Measurements from ENCODE around the gene GSTA2.
"Not testable (repeated sequence)": the region's sequence is repeated elsewhere in the genome, so short reads cannot be mapped to it uniquely, and the experiment has no call there.

Gene GSTA2

DNA sequence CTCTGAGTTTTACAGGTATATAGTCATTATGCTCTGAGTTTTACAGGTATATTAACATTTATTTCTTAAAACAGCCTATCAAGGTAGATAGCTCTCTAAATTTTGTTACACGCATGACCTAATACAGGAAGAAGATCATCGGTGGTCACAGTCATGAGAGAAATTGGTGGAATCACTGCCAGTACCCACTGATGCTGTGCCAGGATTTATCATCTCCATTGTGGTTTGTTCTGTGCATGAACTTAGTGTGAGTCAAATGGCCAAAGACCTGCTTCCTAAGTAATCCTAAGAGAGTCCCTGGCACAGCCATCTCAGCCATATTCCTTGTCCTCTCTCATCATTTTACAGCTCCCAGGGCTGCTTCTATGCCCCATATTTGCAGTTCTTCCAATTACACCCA, 10.1 kb downstream of the GSTA2 start:
- not testable (repeated sequence) for H2BK15ac ChIP-seq (ENCODE audit: low read length); H3K27me3 ChIP-seq (ENCODE audit: control insufficient read depth in 3 of 3, insufficient read depth in 3 of 3, low read depth in 1 of 3, low read length in 3 of 3); H3K79me1 ChIP-seq (ENCODE audit: low read depth, low read length); DNase-seq (ENCODE audit: low spot score); H3K4me1 ChIP-seq (ENCODE audit: control insufficient read depth in 2 of 2, insufficient read depth in 1 of 2, low read depth in 1 of 2, low read length in 2 of 2); H4K91ac ChIP-seq (ENCODE audit: low read depth, low read length, poor library complexity); H3K36me3 ChIP-seq (replicated peaks in 1 of 2; ENCODE audit: control insufficient read depth in 2 of 2, insufficient read depth in 2 of 2, low read length in 2 of 2); H2BK5ac ChIP-seq (ENCODE audit: low read length); H2BK120ac ChIP-seq (ENCODE audit: low read depth, low read length); H2AK5ac ChIP-seq (ENCODE audit: low read depth, low read length); H3K14ac ChIP-seq (ENCODE audit: low read length); H3K4ac ChIP-seq (ENCODE audit: low read length); H4K8ac ChIP-seq (ENCODE audit: low read depth, low read length); H2BK12ac ChIP-seq (ENCODE audit: low read length); H3K18ac ChIP-seq (ENCODE audit: low read length); H3K27ac ChIP-seq (replicated peaks; ENCODE audit: low read length); H3K23ac ChIP-seq (ENCODE audit: low read depth, low read length, poor library complexity); H3K4me3 ChIP-seq (ENCODE audit: low read length in 2 of 2); H3K4me2 ChIP-seq (ENCODE audit: insufficient read depth, low read length, poor library complexity, severe bottlenecking); H2AFZ ChIP-seq (ENCODE audit: low read length); H3K9ac ChIP-seq (ENCODE audit: low read depth, low read length, poor library complexity); H3K9me3 ChIP-seq (replicated peaks in 1 of 2; ENCODE audit: control insufficient read depth in 2 of 2, insufficient read depth in 1 of 2, low read depth in 1 of 2, low read length in 2 of 2)
- no CpG with 5 or more reads among the region's 2 CpGs for WGBS, 2 donors (ENCODE audit: extremely low coverage in 2 of 2, insufficient read length in 2 of 2, insufficient replicate concordance in 1 of 2)

DNA sequence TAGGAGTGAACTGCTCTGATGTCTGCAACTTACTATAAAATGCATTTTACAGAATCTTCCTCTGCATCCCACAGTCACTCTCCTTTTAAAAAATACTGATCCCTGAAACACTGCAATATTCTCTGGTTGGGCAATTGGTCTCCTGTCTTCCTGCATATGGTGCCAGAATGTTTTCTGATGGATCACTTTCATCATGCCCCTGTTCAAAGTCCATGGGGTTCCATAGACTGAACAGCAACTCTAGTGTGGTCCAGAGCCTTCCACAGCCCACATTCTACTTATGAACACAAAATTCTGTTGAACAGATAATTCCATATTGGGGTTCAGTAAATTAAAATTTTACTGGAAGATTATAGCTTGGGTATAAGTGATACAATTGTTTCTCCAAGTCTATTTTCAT, 11.0 kb downstream of the GSTA2 start:
- no peak overlapping the region for H3K4me3 ChIP-seq (ENCODE audit: low read length in 2 of 2)
- no peaks in the 10 kb centered on the region for H3K79me1 ChIP-seq (ENCODE audit: low read depth, low read length)
- no peak overlapping the region for H2AK5ac ChIP-seq (ENCODE audit: low read depth, low read length)
- H3K4me1 ChIP-seq (ENCODE audit: control insufficient read depth in 2 of 2, insufficient read depth in 1 of 2, low read depth in 1 of 2, low read length in 2 of 2): no peaks in the 10 kb centered on the region
- H3K36me3 ChIP-seq (replicated peaks in 1 of 2; ENCODE audit: control insufficient read depth in 2 of 2, insufficient read depth in 2 of 2, low read length in 2 of 2): no peaks in the 10 kb centered on the region
- no peak overlapping the region for H2BK5ac ChIP-seq (ENCODE audit: low read length)
- no peaks in the 10 kb centered on the region for H3K9me3 ChIP-seq (replicated peaks in 1 of 2; ENCODE audit: control insufficient read depth in 2 of 2, insufficient read depth in 1 of 2, low read depth in 1 of 2, low read length in 2 of 2)
- H3K18ac ChIP-seq (ENCODE audit: low read length): no peak overlapping the region
- H3K14ac ChIP-seq (ENCODE audit: low read length): no peak overlapping the region
- no peak overlapping the region for H2BK15ac ChIP-seq (ENCODE audit: low read length)
- H2AFZ ChIP-seq (ENCODE audit: low read length): no peak overlapping the region
- no peak overlapping the region for H4K91ac ChIP-seq (ENCODE audit: low read depth, low read length, poor library complexity)
- no peak overlapping the region for H3K4me2 ChIP-seq (ENCODE audit: insufficient read depth, low read length, poor library complexity, severe bottlenecking)
- no peak overlapping the region for H2BK12ac ChIP-seq (ENCODE audit: low read length)
- no peak overlapping the region for H3K9ac ChIP-seq (ENCODE audit: low read depth, low read length, poor library complexity)
- no peak overlapping the region for H4K8ac ChIP-seq (ENCODE audit: low read depth, low read length)
- DNase-seq (ENCODE audit: low spot score): no peak
- no peak overlapping the region for H2BK120ac ChIP-seq (ENCODE audit: low read depth, low read length)
- no peak overlapping the region for H3K23ac ChIP-seq (ENCODE audit: low read depth, low read length, poor library complexity)
- H3K4ac ChIP-seq (ENCODE audit: low read length): no peak overlapping the region
- H3K27me3 ChIP-seq (ENCODE audit: control insufficient read depth in 3 of 3, insufficient read depth in 3 of 3, low read depth in 1 of 3, low read length in 3 of 3): no peaks in the 10 kb centered on the region
- H3K27ac ChIP-seq (replicated peaks; ENCODE audit: low read length): no peak overlapping the region

DNA sequence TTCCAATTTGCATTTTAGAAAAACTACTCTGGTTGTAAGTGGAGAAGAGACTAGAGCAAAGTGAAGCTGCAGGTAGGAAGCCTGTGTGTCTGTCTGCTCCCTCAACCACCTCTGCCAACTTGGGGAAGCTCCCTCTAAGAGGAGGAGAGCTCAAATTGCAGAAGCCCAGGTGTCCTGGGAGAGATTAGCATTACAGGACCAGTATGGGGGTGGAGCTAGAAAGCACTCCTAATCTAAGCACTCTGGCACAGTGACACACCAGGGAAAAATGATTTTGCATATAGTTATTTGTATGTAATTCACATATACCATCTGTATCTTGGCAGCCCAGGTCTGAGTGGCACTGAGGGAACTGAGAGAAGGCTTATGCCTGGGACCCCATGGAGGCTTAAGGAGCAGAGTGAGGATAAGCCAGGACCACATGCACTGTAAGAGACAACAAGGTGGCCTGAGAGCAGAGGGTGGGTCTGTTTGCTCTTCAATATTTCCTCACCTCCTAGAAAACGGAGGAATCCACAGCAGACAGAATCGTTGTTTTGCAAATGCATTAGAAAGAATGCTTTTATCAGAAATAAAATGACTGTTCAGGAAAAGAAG, 13.6 kb downstream of the GSTA2 start:
- H2BK120ac ChIP-seq (ENCODE audit: low read depth, low read length): no peak overlapping the region
- H4K91ac ChIP-seq (ENCODE audit: low read depth, low read length, poor library complexity): no peak overlapping the region
- no peak for DNase-seq (ENCODE audit: low spot score)
- H3K27ac ChIP-seq (replicated peaks; ENCODE audit: low read length): no peak overlapping the region
- H3K18ac ChIP-seq (ENCODE audit: low read length): no peak overlapping the region
- H3K4me3 ChIP-seq (ENCODE audit: low read length in 2 of 2): no peak overlapping the region
- WGBS, 2 donors (ENCODE audit: extremely low coverage in 2 of 2, insufficient read length in 2 of 2, insufficient replicate concordance in 1 of 2): no CpG with 5 or more reads among the region's 2 CpGs
- H3K4me2 ChIP-seq (ENCODE audit: insufficient read depth, low read length, poor library complexity, severe bottlenecking): no peak overlapping the region
- H3K4me1 ChIP-seq (ENCODE audit: control insufficient read depth in 2 of 2, insufficient read depth in 1 of 2, low read depth in 1 of 2, low read length in 2 of 2): no peaks in the 10 kb centered on the region
- H4K8ac ChIP-seq (ENCODE audit: low read depth, low read length): no peak overlapping the region
- H3K23ac ChIP-seq (ENCODE audit: low read depth, low read length, poor library complexity): no peak overlapping the region
- no peak overlapping the region for H2BK5ac ChIP-seq (ENCODE audit: low read length)
- no peak overlapping the region for H3K4ac ChIP-seq (ENCODE audit: low read length)
- no peak overlapping the region for H2AK5ac ChIP-seq (ENCODE audit: low read depth, low read length)
- no peaks in the 10 kb centered on the region for H3K36me3 ChIP-seq (replicated peaks in 1 of 2; ENCODE audit: control insufficient read depth in 2 of 2, insufficient read depth in 2 of 2, low read length in 2 of 2)
- H2BK15ac ChIP-seq (ENCODE audit: low read length): no peak overlapping the region
- no peak overlapping the region for H2BK12ac ChIP-seq (ENCODE audit: low read length)
- H2AFZ ChIP-seq (ENCODE audit: low read length): no peak overlapping the region
- H3K9me3 ChIP-seq (replicated peaks in 1 of 2; ENCODE audit: control insufficient read depth in 2 of 2, insufficient read depth in 1 of 2, low read depth in 1 of 2, low read length in 2 of 2): no peaks in the 10 kb centered on the region
- no peaks in the 10 kb centered on the region for H3K27me3 ChIP-seq (ENCODE audit: control insufficient read depth in 3 of 3, insufficient read depth in 3 of 3, low read depth in 1 of 3, low read length in 3 of 3)
- no peaks in the 10 kb centered on the region for H3K79me1 ChIP-seq (ENCODE audit: low read depth, low read length)
- no peak overlapping the region for H3K9ac ChIP-seq (ENCODE audit: low read depth, low read length, poor library complexity)
- H3K14ac ChIP-seq (ENCODE audit: low read length): no peak overlapping the region

DNA sequence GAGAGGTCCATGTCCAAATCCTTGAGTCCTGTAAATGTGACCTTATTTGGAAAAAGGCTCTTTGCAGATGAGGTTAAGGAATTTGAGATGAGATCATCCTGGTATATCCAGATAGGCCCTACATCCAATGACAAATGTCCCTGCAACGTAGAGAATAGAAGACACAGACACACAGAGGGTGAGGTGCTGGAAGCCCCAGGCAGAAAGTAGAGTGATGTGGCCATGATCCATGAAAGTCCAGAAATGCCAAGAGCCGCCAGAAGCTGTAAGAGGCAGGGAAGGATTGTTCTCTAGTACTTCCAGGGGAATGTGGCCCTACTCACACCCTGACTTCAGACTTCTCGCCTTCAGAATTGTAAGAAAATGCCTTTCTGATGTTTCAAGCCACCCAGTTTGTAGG, 16.0 kb downstream of the GSTA2 start:
- not testable (repeated sequence) for H2BK120ac ChIP-seq (ENCODE audit: low read depth, low read length); H3K14ac ChIP-seq (ENCODE audit: low read length); DNase-seq (ENCODE audit: low spot score); H3K9me3 ChIP-seq (replicated peaks in 1 of 2; ENCODE audit: control insufficient read depth in 2 of 2, insufficient read depth in 1 of 2, low read depth in 1 of 2, low read length in 2 of 2); H2BK12ac ChIP-seq (ENCODE audit: low read length); H2BK5ac ChIP-seq (ENCODE audit: low read length); H3K9ac ChIP-seq (ENCODE audit: low read depth, low read length, poor library complexity); H3K23ac ChIP-seq (ENCODE audit: low read depth, low read length, poor library complexity); H2AK5ac ChIP-seq (ENCODE audit: low read depth, low read length); H3K79me1 ChIP-seq (ENCODE audit: low read depth, low read length); H3K4me2 ChIP-seq (ENCODE audit: insufficient read depth, low read length, poor library complexity, severe bottlenecking); H3K36me3 ChIP-seq (replicated peaks in 1 of 2; ENCODE audit: control insufficient read depth in 2 of 2, insufficient read depth in 2 of 2, low read length in 2 of 2); H3K4me1 ChIP-seq (ENCODE audit: control insufficient read depth in 2 of 2, insufficient read depth in 1 of 2, low read depth in 1 of 2, low read length in 2 of 2); H3K4ac ChIP-seq (ENCODE audit: low read length); H2AFZ ChIP-seq (ENCODE audit: low read length); H3K4me3 ChIP-seq (ENCODE audit: low read length in 2 of 2); H4K91ac ChIP-seq (ENCODE audit: low read depth, low read length, poor library complexity); H2BK15ac ChIP-seq (ENCODE audit: low read length); H3K27ac ChIP-seq (replicated peaks; ENCODE audit: low read length); H3K18ac ChIP-seq (ENCODE audit: low read length); H4K8ac ChIP-seq (ENCODE audit: low read depth, low read length); H3K27me3 ChIP-seq (ENCODE audit: control insufficient read depth in 3 of 3, insufficient read depth in 3 of 3, low read depth in 1 of 3, low read length in 3 of 3)
- WGBS, 2 donors (ENCODE audit: extremely low coverage in 2 of 2, insufficient read length in 2 of 2, insufficient replicate concordance in 1 of 2): no CpG with 5 or more reads among the region's 3 CpGs

Data from neuronal stem cell (in vitro differentiated cells).